ENCODE data around the gene STING1.

DNA sequence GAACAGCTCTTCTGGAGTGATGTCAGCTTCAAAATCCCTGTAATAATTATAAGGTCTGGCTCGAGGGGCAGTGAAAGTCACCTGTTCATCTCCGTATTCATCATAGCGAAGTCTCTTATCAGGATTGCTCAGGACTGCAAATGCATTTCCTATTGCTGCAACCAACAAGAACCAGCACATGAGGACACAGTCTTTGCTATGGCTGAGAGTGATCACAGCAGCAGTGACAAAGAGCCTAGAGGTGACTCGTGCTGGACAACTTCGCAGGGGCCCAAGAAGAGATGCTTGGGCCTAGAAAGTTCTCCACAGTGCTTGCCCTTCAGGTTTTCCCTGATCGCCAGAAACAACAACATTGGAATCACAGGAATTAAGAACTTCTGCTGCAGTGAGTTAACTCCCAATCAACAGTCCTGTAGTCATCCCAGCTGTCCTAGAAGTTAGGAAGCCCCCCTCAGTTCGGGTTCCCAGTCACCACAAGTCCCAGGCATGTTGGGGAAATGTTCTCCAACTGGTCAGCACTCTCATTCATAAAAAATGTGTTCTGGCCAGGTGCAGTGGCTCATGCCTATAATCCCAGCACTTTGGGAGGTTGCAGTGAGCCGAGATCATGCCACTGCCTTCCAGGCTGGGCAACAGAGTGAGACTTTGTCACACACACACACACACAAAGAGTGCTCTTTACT, 56.2 kb downstream of the STING1 start:
- TF ChIP-seq, protein P1, sequence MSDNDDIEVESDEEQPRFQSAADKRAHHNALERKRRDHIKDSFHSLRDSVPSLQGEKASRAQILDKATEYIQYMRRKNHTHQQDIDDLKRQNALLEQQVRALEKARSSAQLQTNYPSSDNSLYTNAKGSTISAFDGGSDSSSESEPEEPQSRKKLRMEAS (IDR thresholded peaks at IDR 0.05; ENCODE audit: insufficient read depth, insufficient read length) = no peak
- TF ChIP-seq POLR2A (IDR thresholded peaks at IDR 0.05; ENCODE audit: low read depth, low read length) (no peak), POLR2AphosphoS5 (IDR thresholded peaks at IDR 0.05; ENCODE audit: insufficient read depth, low read depth, low read length) (no peak), EZH2 (IDR thresholded peaks at IDR 0.05; ENCODE audit: borderline replicate concordance, low read depth, low read length, severe bottlenecking) (no peak), FOS (IDR thresholded peaks at IDR 0.05; ENCODE audit: borderline replicate concordance, insufficient read depth, low read length) (no peak), MYC (IDR thresholded peaks at IDR 0.05; ENCODE audit: low read depth, low read length) (no peak)
- TF ChIP-seq, protein P2, sequence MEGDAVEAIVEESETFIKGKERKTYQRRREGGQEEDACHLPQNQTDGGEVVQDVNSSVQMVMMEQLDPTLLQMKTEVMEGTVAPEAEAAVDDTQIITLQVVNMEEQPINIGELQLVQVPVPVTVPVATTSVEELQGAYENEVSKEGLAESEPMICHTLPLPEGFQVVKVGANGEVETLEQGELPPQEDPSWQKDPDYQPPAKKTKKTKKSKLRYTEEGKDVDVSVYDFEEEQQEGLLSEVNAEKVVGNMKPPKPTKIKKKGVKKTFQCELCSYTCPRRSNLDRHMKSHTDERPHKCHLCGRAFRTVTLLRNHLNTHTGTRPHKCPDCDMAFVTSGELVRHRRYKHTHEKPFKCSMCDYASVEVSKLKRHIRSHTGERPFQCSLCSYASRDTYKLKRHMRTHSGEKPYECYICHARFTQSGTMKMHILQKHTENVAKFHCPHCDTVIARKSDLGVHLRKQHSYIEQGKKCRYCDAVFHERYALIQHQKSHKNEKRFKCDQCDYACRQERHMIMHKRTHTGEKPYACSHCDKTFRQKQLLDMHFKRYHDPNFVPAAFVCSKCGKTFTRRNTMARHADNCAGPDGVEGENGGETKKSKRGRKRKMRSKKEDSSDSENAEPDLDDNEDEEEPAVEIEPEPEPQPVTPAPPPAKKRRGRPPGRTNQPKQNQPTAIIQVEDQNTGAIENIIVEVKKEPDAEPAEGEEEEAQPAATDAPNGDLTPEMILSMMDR (IDR thresholded peaks at IDR 0.05; ENCODE audit: extremely low read depth in 1 of 2, insufficient read depth in 1 of 2, low read depth in 1 of 2, low read length in 2 of 2) = no peak

All from endothelial cell of umbilical vein (primary cell).